ENCODE data around the gene GDF7.

DNA sequence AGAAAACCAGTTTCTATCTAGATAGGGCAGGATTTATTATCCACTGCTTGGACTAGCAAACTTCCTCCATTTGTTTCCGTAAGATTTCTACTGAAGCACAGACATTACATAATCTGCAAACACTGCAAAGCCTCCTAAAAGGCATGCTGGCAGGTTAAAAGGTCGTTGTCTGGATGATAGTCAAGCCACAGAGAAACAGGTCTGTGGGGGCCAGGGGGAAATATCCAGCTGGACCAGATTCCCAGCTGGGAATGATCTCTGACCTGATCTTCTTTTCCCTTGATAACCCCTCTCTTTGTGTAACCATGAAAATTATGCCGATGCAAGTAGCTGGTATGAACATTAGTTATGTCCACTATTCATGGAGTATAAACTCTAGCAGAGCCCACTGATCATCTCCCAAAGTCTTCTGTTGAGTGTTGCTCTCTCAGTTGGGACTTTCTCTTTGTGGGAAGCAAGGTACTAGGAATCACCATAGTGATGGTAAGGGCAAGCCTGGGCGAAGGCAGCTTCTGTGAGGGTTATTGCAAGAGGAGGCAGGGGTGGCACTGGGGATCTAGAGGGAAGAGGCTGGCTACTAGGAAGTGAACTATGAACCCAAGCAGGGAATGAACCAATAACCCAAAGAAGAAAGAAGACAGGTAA, 61.3 kb downstream of the GDF7 start:
- TF ChIP-seq, protein P1, sequence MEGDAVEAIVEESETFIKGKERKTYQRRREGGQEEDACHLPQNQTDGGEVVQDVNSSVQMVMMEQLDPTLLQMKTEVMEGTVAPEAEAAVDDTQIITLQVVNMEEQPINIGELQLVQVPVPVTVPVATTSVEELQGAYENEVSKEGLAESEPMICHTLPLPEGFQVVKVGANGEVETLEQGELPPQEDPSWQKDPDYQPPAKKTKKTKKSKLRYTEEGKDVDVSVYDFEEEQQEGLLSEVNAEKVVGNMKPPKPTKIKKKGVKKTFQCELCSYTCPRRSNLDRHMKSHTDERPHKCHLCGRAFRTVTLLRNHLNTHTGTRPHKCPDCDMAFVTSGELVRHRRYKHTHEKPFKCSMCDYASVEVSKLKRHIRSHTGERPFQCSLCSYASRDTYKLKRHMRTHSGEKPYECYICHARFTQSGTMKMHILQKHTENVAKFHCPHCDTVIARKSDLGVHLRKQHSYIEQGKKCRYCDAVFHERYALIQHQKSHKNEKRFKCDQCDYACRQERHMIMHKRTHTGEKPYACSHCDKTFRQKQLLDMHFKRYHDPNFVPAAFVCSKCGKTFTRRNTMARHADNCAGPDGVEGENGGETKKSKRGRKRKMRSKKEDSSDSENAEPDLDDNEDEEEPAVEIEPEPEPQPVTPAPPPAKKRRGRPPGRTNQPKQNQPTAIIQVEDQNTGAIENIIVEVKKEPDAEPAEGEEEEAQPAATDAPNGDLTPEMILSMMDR (IDR thresholded peaks at IDR 0.05; ENCODE audit: borderline replicate concordance, extremely low read depth, low read length, poor library complexity, severe bottlenecking): no peak
- TF ChIP-seq EZH2 (IDR thresholded peaks at IDR 0.05; ENCODE audit: borderline replicate concordance, low read depth, low read length, severe bottlenecking): no peak
